Lower leg skin (tissue), 3 donors: ENCODE results near the gene ABHD12.

Source experiments
- POLR2A ChIP-seq, 2 donors: fragments of 450-650 bp; IDR thresholded peaks; one replicate each; pipeline ENCODE4 v1.6.1; 2016 to 2017; ENCODE audit warnings: antibody characterized with exemption in 2 of 2, mild to moderate bottlenecking in 1 of 2, moderate library complexity in 1 of 2
- TF ChIP-seq, protein P1 (sequence below), 3 donors: fragments of 450-650 bp; IDR thresholded peaks; one replicate each; pipeline ENCODE4 v1.5.1; 2016; ENCODE audit warnings: antibody characterized with exemption in 3 of 3, mild to moderate bottlenecking in 3 of 3, moderate library complexity in 2 of 3

DNA sequence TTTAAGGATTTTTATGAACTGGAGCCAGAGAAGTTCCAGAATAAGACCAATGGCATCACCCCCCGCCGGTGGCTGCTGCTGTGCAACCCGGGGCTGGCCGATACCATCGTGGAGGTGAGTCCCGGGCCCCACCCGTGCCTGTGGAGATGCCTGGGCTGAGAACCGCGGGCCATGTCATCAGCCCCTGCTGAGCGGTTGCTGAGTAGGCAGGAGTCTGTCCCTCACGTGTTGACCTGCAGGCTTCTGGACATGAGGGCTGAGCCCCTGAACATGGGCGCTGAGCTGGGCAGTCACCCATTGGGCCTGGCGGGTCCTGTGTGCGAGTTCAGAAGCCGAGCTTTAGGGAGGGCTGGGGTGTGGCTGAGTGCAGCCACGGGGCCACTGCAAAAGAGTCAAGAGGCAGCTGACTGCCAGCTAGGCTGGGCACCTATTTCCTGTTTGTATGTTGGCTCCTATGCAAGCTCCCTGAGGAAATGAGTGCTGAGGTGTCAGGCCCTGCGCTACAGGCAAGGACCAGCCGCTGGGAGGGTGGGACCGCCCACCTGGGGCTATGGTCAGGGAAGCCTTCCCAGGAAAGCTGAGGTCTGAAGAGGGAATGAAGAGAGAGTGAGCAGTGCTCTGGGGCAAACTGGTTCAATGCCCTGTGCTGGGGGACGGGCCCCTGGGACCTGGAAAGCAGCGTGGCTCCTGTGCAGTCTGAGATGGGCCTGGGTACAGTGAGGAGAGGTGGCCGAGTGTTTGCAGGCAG, 108.4 kb downstream of the ABHD12 start:
- TF ChIP-seq, protein P1, sequence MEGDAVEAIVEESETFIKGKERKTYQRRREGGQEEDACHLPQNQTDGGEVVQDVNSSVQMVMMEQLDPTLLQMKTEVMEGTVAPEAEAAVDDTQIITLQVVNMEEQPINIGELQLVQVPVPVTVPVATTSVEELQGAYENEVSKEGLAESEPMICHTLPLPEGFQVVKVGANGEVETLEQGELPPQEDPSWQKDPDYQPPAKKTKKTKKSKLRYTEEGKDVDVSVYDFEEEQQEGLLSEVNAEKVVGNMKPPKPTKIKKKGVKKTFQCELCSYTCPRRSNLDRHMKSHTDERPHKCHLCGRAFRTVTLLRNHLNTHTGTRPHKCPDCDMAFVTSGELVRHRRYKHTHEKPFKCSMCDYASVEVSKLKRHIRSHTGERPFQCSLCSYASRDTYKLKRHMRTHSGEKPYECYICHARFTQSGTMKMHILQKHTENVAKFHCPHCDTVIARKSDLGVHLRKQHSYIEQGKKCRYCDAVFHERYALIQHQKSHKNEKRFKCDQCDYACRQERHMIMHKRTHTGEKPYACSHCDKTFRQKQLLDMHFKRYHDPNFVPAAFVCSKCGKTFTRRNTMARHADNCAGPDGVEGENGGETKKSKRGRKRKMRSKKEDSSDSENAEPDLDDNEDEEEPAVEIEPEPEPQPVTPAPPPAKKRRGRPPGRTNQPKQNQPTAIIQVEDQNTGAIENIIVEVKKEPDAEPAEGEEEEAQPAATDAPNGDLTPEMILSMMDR (IDR thresholded peaks at IDR 0.05): no peak
- no peak for TF ChIP-seq POLR2A (IDR thresholded peaks at IDR 0.05)
